Measurements from ENCODE around the gene RLF. TPM values are rescaled to one million over a fixed set of nuclear protein-coding genes. Genes with fewer than 3 reads are reported as not detected.

The RLF gene
- total RNA-seq, 1 experiment from 2014 or later = 15.1 TPM

DNA sequence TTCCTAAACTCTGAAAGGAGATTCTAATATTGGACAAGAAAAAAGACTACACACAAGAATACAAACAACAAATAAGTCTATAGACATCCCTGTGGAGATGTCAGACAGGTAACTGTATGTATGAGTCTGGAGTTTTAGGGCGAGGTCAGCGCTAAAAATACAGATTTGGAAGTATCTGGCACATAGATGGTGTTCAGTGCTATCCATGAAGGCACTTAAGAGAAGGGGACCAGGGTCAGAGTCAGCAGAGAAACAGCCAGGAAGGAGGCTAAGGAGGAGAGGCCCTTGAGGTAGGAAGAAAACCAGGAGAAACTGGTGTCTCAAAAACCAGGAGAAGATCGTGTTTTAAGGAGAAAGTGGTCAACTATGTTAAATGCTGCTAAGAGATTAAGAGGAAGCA is 114.9 kb downstream of the RLF start:
- Histone ChIP-seq H2AFZ (ENCODE audit: low read length) (no peak overlapping the region), H3K79me2 (ENCODE audit: low read length) (no peaks in the 10 kb centered on the region), H3K9ac (ENCODE audit: low read length) (no peak overlapping the region), H3K4me1 (ENCODE audit: insufficient read depth, low read length) (no peaks in the 10 kb centered on the region), H3K9me3 (ENCODE audit: low read length) (no peaks in the 10 kb centered on the region), H3K27ac (ENCODE audit: low read length) (no peak overlapping the region), H3K27me3 (ENCODE audit: low read length) (no peaks in the 10 kb centered on the region), H3K4me3 (ENCODE audit: low read length) (no peak overlapping the region), H4K20me1 (ENCODE audit: low read length) (no peaks in the 10 kb centered on the region), H3K36me3 (ENCODE audit: low read depth, low read length) (peaks cover 39% of the 10 kb centered on the region), H3K4me2 (ENCODE audit: low read length) (no peak overlapping the region), H3K9me2 (replicated peaks; ENCODE audit: low read length) (no peaks in the 10 kb centered on the region), H3F3A (ENCODE audit: low read length, unreplicated experiment) (no peaks in the 10 kb centered on the region)
- TF ChIP-seq EZH2 (IDR thresholded peaks at IDR 0.05; ENCODE audit: low read length, unreplicated experiment) (no peak), EZH2phosphoT487 (IDR thresholded peaks at IDR 0.05; ENCODE audit: borderline replicate concordance, low read length) (no peak)
- TF ChIP-seq, protein P1, sequence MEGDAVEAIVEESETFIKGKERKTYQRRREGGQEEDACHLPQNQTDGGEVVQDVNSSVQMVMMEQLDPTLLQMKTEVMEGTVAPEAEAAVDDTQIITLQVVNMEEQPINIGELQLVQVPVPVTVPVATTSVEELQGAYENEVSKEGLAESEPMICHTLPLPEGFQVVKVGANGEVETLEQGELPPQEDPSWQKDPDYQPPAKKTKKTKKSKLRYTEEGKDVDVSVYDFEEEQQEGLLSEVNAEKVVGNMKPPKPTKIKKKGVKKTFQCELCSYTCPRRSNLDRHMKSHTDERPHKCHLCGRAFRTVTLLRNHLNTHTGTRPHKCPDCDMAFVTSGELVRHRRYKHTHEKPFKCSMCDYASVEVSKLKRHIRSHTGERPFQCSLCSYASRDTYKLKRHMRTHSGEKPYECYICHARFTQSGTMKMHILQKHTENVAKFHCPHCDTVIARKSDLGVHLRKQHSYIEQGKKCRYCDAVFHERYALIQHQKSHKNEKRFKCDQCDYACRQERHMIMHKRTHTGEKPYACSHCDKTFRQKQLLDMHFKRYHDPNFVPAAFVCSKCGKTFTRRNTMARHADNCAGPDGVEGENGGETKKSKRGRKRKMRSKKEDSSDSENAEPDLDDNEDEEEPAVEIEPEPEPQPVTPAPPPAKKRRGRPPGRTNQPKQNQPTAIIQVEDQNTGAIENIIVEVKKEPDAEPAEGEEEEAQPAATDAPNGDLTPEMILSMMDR (conservative IDR thresholded peaks at IDR 0.05; ENCODE audit: low read depth, low read length) = no peak
- ChIA-PET POLR2A (ENCODE audit: unreplicated experiment) (no interaction called here), CTCF (no interaction called here)
- intact Hi-C loops (cut with micrococcal nuclease) = no loop called here
- DNase-seq (no peak), ATAC-seq (no peak)
- BruUV-seq (replicated peaks) = no TSS peak

DNA sequence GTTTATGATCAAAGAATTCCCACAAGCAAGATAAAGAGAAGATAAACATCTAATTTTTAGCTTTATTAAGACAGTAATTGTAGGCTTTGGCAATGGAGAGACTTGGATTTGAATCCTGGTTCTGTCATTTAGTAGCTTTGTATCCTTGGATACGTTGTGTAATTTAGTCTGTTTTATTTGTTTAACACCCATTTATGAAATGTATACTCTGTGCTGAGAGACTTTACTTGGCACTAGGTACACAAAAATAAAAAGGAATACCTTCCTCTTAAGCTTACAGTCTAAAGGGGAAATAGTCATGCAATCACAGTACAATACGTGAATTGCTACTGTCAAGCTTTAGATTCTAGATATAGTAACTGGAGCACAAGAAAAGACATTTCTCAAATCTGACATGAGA is 120.7 kb downstream of the RLF start:
- Histone ChIP-seq H4K20me1 (ENCODE audit: low read length) (peaks cover 4% of the 10 kb centered on the region; the same call in 1 of the 2 replicates), H3K9ac (ENCODE audit: low read length) (no peak overlapping the region), H3K4me2 (ENCODE audit: low read length) (no peak overlapping the region), H3K79me2 (ENCODE audit: low read length) (no peaks in the 10 kb centered on the region), H3K27me3 (ENCODE audit: low read length) (no peaks in the 10 kb centered on the region), H2AFZ (ENCODE audit: low read length) (no peak overlapping the region), H3K4me1 (ENCODE audit: insufficient read depth, low read length) (no peaks in the 10 kb centered on the region), H3K9me3 (ENCODE audit: low read length) (no peaks in the 10 kb centered on the region), H3K36me3 (ENCODE audit: low read depth, low read length) (peaks cover 16% of the 10 kb centered on the region), H3K4me3 (ENCODE audit: low read length) (no peak overlapping the region), H3K27ac (ENCODE audit: low read length) (no peak overlapping the region), H3K9me2 (replicated peaks; ENCODE audit: low read length) (no peaks in the 10 kb centered on the region), H3F3A (ENCODE audit: low read length, unreplicated experiment) (no peaks in the 10 kb centered on the region)
- intact Hi-C loops (cut with micrococcal nuclease) = no loop called here
- TF ChIP-seq, protein P1 (conservative IDR thresholded peaks at IDR 0.05; ENCODE audit: low read depth, low read length) = no peak
- ATAC-seq (peak; percentile 87), DNase-seq (no peak)
- ChIA-PET POLR2A (ENCODE audit: unreplicated experiment) (interaction anchor here (0.6 kb wide), 1 partner anchor 24 kb away, joined by 3 read pairs; no protein-coding TSS in a partner anchor), CTCF (interaction anchor here (0.8 to 1.2 kb wide), 2 partner anchors 92 to 129 kb away, joined by 3 read pairs; partner anchors contain the start of gene SMAP2)
- no TSS peak for BruUV-seq (replicated peaks)

Other genes with a start within 250 kb of the RLF start
- gene MFSD2A, start 206.2 kb upstream of the RLF start, total RNA-seq (2014; rRNA removed) = 8.6 and 12.1 TPM in 2 replicates
- gene CAP1, start 120.7 kb upstream of the RLF start, total RNA-seq (2014; rRNA removed) = 214 and 243 TPM in 2 replicates
- 63.9 and 72.9 TPM in 2 replicates for gene PPT1, start 64.1 kb upstream of the RLF start, total RNA-seq (2014; rRNA removed)
- gene TMCO2, start 86.5 kb downstream of the RLF start, total RNA-seq (2014; rRNA removed) = not detected in 2 replicates
- gene ZMPSTE24, start 96.8 kb downstream of the RLF start, total RNA-seq (2014; rRNA removed) = 68.7 and 76.1 TPM in 2 replicates
- gene COL9A2, start 155.9 kb downstream of the RLF start, total RNA-seq (2014; rRNA removed) = 4.4 and 7.0 TPM in 2 replicates
- gene SMAP2, start 212.3 kb downstream of the RLF start, total RNA-seq (2014; rRNA removed) = 48.1 and 51.0 TPM in 2 replicates

All from PC-3 (cell line).